Retinal pigment epithelial cell (primary cell): ENCODE measurements around the gene TRAF2.

Source experiments
- DNase-seq: peaks from one replicate; pipeline ENCODE4 v3.0.0-alpha.2; 2010; ENCODE audit warnings: low read depth
- H3K4me3 ChIP-seq: 2 replicates; pipeline ENCODE4 v1.5.1; 2011; ENCODE audit warnings: mild to moderate bottlenecking, low read length, control low read depth, moderate library complexity
- TF ChIP-seq, protein P1 (sequence below): conservative IDR thresholded peaks from 2 replicates; pipeline ENCODE4 v1.5.1; 2011; ENCODE audit warnings: low read depth, low read length, control low read depth, inconsistent platforms

The TRAF2 gene

DNA sequence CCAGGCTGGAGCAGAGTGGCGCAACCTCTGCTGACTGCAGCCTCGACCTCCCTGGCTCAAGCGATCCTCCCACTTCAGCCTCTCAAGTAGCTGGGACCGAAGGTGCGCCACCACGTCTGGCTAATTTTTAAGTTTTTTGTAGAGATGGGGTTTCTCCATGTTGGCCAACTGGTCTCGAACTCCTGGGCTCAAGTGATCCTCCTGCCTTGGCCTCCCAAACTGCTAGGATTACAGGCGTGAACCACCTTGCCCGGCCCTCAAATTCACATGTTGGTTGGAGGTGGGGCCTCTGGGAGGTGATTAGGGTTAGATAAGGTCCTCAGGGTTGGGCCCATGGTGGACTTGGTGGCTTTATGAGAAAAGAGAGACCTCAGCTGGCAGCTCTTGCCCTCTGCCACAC is 75.8 kb downstream of the TRAF2 start:
- no peak overlapping the region for H3K4me3 ChIP-seq
- DNase-seq, result no peak
- TF ChIP-seq, protein P1, sequence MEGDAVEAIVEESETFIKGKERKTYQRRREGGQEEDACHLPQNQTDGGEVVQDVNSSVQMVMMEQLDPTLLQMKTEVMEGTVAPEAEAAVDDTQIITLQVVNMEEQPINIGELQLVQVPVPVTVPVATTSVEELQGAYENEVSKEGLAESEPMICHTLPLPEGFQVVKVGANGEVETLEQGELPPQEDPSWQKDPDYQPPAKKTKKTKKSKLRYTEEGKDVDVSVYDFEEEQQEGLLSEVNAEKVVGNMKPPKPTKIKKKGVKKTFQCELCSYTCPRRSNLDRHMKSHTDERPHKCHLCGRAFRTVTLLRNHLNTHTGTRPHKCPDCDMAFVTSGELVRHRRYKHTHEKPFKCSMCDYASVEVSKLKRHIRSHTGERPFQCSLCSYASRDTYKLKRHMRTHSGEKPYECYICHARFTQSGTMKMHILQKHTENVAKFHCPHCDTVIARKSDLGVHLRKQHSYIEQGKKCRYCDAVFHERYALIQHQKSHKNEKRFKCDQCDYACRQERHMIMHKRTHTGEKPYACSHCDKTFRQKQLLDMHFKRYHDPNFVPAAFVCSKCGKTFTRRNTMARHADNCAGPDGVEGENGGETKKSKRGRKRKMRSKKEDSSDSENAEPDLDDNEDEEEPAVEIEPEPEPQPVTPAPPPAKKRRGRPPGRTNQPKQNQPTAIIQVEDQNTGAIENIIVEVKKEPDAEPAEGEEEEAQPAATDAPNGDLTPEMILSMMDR, result no peak

DNA sequence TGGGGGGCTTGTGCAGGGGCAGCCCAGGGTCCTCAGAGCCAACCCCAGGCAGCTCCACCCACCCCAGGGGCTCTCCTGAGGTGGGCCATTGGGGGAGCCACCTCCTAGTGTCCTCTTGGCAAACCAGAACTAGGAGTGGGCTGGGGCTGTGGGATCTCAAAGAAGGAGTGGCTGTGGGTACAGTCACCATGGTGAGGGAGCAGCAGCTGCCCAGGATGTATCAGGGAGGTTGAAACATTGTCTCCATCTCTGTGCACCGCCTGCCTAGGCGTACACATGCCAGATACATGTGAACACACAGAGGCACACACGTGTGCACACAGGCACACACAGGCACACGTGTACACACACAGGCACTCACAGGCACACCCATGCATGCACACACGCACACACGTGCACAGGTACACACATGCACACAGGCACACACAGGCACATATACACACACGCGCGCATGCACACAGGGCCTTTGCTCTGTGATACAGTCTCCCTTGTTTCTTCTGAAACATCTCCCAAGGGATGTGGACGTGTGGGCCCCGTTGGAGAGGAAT is 76.5 kb downstream of the TRAF2 start:
- H3K4me3 ChIP-seq, result no peak overlapping the region
- TF ChIP-seq, protein P1, result no peak
- DNase-seq, result no peak

DNA sequence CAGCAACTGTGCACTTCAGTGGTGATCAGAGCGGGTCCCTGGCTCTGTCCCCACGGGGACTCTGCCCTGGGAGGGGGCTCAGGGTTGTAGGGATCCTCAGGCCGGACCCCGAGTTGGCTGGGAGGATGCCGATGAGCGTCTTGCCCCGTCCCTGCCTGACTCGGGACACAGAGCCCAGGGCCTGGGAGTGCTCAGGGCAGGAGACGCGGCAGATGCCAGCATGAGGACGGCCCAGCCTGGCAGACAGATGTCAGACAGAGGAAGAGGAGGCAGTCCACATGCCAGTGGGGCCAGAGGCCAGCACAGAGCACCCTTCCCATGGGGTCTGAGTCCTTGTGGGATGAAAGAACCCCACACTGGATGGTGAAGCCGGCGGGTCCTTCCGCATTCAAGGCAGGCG is 77.0 kb downstream of the TRAF2 start:
- H3K4me3 ChIP-seq, result no peak overlapping the region
- TF ChIP-seq, protein P1, result no peak

DNA sequence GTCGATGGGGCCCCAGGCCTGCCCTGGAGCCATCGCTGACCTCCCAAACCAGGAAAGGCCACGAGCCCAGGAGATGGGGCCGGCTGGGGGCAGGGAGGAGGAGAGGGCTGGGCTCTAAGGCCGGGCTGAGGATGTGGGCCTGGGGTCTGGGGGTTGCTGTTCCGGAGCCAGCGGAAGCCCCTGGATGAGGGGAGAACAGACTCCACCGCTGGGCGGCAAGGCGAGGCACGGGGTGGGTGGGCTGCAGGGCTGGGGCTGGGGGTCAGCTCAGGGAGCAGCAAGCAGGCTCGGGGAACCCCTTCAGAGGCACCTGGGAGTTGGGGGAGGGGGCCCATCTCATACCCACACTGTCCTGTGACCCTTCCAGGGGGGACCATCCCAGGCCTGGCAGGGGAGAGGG is 77.4 kb downstream of the TRAF2 start:
- TF ChIP-seq, protein P1, result no peak

More for the DNA sequence above, 77.0 kb downstream of the TRAF2 start:
- no peak for DNase-seq

DNA sequence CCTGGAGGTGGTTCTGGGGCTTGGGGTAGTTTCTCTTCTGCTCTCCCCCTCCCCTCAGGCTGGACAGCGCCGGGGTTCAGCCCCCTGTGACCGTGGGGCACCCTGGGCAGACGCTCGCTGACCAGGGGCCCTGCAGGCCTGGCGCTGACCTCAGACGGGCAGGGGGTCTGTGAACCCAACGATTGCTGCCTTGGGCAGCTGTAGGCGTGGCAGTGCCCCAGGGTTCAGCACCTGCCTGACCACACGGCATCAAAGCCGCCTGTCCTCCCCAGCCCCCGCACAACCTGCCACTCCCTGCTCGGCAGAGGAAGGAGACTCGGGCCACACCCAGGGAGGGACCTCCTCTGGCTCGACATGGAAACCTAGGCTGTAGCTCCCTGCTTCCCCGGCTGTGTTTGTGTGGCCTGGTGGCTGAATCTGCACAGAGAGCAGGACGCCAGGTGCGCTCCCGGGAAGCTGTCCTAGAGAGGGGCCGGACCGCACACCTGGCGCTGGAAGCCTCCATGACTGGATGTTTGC is 77.9 kb downstream of the TRAF2 start:
- TF ChIP-seq, protein P1, result no peak
- no peak overlapping the region for H3K4me3 ChIP-seq
- no peak for DNase-seq

More for the DNA sequence above, 77.4 kb downstream of the TRAF2 start:
- DNase-seq, result no peak
- no peak overlapping the region for H3K4me3 ChIP-seq

DNA sequence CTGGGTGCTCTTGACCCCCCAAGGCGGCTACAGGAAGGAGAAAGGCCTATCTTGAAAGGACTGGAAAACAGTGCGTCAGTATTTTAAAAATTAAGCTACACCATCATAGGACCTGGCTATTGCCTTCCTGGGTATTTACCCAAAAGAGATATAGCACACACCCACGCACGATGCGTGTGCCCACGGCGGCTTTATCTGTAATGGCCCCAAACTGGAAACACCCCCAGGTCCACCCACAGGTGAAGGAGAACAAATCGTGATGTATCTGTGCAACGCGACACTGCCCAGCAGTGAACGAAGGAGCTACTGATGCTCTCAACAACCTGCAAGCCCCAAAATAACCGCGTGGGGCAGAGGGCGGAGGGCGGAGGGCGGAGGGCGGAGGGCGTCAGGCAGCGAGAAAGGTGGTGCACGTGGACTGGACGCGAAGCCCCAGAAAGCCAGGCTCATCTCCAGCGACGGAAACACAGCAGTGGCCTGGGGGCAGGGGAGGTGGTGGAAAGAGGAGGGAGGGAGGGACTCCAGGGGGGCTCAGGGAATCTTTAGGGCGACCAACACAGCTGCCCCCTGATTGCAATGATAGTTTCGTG is 78.6 kb downstream of the TRAF2 start:
- no peak for DNase-seq
- no peak overlapping the region for H3K4me3 ChIP-seq
- TF ChIP-seq, protein P1, result no peak
